Measurements from ENCODE around the gene UTP14C.
"Not testable (repeated sequence)": the region's sequence is repeated elsewhere in the genome, so short reads cannot be mapped to it uniquely, and the experiment has no call there.

The UTP14C gene

GRCh38 chr13:52001120-52001731 lies 23.3 kb upstream of the UTP14C start:
- peak; percentile 60 for DNase-seq (ENCODE audit: low read depth, low spot score)
- no peak overlapping the region for H3K4me3 ChIP-seq (ENCODE audit: low read length)

- H3K4me3 ChIP-seq (ENCODE audit: low read length): no peak overlapping the region
- DNase-seq (ENCODE audit: low read depth, low spot score): no peak
Measured at GRCh38 chr13:52002361-52002760, 22.1 kb upstream of the UTP14C start.

GRCh38 chr13:52003541-52003940 lies 20.9 kb upstream of the UTP14C start:
- no peak overlapping the region for H3K4me3 ChIP-seq (ENCODE audit: low read length)
- DNase-seq (ENCODE audit: low read depth, low spot score): no peak

DNA sequence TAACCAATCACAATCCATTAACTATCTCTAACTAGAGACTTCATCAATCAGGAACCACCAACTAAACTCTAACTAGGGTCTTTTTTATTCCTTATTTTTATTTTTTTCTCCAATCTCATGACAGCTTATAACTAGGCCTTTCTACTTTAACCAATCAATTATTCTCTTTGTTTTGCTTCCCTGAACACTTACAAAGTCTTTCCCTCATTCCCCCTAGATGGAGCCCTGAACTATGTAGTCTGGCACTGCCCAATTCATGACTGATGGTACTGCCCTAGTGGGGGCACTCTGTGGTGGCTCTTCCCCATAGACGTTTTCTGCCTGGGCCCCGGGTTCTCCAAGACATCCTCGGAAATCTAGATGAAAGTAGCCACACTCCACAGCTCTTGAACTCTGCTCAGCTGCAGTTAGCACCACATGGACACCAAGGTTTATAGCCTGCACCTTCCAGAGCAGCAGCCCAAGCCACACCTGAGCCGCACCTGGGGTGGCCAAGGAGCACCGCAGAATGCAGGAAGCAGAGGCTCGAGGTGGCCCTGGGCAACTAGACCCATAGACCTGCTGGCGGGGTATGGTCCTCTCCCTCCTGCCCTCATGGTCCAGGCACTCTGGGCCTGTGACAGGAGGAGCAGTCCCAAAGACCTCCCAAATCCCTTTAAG lies 19.9 kb upstream of the UTP14C start:
- no peak for DNase-seq (ENCODE audit: low read depth, low spot score)
- no peak overlapping the region for H3K4me3 ChIP-seq (ENCODE audit: low read length)

DNA sequence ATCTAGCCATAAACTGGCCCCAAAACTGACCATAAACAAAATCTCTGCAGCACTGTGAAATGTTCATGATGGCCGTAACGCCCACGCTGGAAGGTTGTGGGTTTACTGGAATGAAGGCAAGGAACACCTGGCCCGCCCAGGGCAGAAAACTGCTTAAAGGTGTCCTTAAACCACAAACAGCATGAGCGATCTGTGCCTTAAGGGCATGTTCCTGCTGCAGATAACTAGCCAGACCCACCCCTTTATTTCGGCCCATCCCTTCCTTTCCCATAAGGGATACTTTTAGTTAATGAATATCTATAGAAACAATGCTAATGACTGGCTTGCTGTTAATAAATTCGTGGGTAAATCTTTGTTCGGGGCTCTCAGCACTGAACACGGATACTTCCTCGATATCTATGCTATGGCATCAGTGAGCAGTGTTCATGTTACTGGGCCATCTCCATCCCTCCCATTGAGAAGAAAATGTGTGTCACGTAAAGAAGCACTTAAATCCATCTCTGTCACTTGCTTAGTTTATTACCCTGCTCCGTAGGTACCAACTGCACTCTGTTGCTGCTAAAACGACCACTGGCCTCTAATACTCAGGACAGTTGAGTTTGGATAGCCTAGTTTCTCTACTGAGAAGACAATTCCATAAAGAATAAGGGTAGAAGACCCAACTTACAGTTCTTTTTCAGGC lies 18.5 kb upstream of the UTP14C start:
- no peak for DNase-seq (ENCODE audit: low read depth, low spot score)
- no peak overlapping the region for H3K4me3 ChIP-seq (ENCODE audit: low read length)

DNA sequence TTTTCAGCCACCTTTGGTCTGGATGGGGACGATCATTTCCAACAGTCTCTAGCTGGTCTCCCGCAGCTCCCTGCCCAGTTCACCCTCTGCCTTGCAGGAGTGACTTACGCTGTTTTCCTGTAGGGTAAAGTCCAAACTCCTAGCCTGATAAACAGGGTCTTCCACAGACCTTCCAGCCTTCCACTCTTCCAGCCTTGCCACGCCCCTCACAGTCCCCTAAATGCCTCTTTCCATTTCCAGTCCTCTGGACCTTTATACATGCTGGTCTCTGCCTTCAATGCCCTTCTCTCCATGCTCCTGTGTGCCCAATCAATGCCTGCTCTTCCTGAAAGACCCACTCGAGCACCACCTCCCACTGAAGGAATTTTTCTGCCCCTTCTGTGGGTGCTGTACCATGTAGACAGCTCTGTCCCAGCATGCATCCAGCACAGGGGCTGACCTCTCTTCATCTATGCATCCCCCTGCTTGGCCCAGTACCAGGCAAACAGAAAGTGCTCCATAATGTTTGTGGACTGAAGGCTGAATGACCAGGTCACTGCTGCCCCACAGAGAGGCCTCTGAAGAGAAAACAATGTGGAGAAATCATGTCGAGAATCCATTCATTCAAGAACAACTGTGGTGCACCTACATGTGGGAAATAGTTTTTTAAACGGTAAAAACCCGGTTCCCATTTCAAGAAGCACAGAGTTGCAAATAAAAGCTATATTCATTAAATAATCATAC lies 17.8 kb upstream of the UTP14C start:
- no peak for DNase-seq (ENCODE audit: low read depth, low spot score)
- no peak overlapping the region for H3K4me3 ChIP-seq (ENCODE audit: low read length)

- no peak for DNase-seq (ENCODE audit: low read depth, low spot score)
- no peak overlapping the region for H3K4me3 ChIP-seq (ENCODE audit: low read length)
Measured at GRCh38 chr13:52009946-52010345, 14.5 kb upstream of the UTP14C start.

DNA sequence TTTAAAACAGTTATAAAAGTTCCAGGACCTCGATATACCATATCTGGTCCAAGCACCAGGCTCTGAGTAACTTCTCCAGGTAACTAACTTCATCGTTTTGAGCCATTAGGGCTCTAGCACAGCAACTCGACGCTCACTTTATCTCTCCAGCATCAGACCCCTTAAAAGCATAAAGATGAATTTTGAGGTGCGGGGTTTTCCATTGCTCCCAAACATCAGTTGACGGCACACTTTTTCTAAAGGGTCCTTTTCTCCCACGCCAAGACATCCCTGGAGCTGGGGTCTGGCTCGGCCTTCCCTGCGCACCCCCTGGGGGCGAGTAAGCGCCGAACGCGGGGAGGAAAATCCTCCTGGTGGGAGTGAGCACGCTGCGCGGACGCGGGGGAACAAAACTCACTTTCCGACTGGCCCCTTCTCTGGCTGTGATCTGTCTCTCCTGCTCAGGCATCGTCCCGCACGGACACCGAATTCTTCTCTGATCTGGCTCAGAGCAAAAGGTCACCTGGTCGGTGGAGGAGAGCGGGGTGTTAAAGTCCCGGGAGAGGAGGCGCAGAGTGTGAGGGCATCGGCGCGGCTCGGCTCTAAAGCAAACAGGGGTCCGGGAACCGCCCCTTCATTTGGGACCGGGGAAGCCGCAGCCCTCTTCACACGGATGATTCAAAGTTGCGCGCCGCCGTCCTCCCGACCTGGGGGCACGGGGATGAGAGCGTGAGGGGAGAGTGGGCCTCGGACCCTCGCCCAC lies 13.4 kb upstream of the UTP14C start, which contains the start of gene ATP7B:
ATP7B (minus strand) TSS at position 561 of the 742 bp plus-strand sequence; CDS start at position 448, 113 bp downstream.
- no peak for DNase-seq (ENCODE audit: low read depth, low spot score)
- peak within 1 kb of the TSS; percentile 98 for H3K4me3 ChIP-seq (ENCODE audit: low read length)

DNA sequence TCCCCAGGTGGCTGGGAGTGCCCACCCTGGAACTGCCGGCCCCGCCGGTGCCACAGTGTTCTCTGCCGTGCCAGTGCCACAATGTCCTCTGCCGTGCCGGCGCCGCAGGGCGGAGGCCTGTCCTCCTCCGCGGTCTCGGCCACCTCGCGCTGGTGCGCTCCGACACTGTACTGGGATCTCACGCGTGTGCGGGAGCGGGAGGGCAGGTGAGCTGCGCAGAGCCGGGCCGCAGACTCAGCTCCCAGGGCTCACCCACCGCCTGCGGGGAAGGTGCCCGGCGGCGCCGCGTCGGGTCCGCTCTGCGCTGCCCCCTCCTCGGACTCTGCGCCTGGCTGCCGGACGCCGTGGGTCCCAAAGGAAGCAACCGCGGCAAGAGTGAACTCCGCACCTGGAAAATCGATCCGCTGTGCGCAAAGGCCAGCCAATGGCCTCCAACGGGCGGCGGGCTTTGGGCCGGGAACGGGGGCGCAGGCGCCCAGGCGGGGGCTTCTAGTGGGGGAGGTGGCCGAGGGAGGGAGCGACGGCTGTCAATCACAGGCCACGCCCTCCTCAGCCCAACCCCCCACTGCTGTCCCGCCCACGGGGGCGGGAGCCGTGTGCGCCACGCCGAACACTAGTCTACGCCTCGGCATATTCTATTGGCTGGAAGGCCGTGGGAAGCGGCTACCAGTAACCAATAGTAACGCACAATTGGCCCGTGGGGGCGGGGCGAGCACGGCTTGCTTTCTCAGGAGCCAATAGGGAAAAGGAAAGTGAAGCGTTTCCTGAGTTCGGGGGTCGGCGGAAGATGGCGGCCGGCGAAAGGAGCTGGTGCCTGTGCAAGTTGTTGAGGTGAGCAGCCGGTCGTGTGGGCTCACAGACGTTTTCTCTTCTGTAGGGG lies 12.6 kb upstream of the UTP14C start, which contains the start of gene ALG11:
ALG11 (plus strand) TSS at position 767 of the 880 bp plus-strand sequence; CDS start at position 788, 21 bp downstream.
- peak; percentile 98 for DNase-seq (ENCODE audit: low read depth, low spot score)
- H3K4me3 ChIP-seq (ENCODE audit: low read length): peak within 1 kb of the TSS; percentile 98

DNA sequence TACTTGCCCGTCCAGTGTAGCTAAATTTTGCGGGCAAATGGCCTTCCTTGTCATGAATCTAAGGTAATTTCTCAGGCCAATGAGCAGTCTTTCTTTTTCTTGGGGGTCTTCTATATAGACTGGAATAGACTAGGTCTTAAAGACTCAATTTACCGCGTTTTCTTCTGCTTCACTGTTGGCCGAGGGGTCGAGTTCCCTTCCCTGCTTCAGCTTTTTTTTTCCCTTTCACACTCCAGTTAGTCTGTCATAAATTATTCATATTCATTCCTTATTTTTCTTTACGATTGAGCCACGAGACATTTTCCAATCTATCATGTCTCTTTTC lies 12.0 kb upstream of the UTP14C start:
- peak overlapping the region; percentile 98 for H3K4me3 ChIP-seq (ENCODE audit: low read length)
- no peak for DNase-seq (ENCODE audit: low read depth, low spot score)

DNA sequence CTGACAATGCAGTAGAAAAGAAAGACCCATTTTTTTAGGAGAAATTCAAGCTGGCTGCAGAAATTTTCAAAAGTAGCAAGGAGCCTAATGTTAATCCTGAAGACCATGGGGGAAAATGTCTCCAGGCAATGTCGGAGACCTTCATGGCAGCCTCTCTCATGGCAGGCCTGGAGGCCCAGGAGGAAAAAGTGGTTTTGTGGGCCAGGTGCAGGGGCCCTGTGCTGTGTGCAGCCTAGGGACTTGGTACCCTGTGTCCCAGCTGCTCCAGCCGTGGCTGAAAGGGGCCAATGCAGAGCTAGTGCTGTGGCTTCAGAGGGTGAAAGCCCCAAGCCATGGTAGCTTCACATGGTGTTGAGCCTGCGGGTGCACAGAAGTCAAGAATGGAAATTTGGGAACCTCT lies 8.2 kb upstream of the UTP14C start:
- no peak for DNase-seq (ENCODE audit: low read depth, low spot score)
- H3K4me3 ChIP-seq (ENCODE audit: low read length): no peak overlapping the region

DNA sequence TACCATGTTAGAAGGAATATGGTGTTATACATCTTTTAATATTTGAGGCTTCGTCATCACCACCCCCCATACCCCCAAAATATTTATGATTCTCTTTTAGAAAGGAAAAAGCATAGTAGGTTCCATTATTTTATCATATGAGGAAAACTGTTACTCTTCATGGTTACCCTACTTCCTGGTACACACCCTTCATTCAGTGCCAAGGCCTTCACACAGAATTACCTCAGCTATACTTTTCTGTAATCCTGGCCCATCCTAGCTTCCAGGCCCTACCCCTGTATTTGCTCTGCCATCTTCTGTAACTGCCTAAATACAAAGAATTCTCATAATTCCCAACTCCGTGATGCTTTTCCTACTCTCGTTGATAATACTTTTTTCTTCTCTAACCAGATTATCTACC lies 4.3 kb upstream of the UTP14C start:
- H3K4me3 ChIP-seq (ENCODE audit: low read length): no peak overlapping the region
- no peak for DNase-seq (ENCODE audit: low read depth, low spot score)

DNA sequence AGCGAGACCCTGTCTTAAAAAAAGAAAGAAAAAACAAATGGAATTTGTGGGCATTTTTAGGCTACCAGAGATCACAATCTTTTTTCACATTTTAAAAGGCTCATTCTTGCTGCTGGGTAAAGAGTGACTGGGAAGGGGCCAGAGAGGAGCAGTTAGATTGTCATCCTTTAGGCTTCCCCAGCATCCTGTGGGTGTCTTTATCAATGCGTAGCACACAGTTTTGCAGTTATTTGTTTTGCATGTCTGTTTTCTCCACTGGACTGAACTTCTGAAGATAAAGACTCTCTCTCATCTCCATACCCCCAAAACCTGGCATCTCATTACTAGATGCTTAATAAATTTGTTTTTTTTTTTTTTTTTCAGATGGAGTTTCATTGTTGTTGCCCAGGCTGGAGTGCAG lies 2.1 kb upstream of the UTP14C start:
- no peak for DNase-seq (ENCODE audit: low read depth, low spot score)
- H3K4me3 ChIP-seq (ENCODE audit: low read length): no peak overlapping the region

DNA sequence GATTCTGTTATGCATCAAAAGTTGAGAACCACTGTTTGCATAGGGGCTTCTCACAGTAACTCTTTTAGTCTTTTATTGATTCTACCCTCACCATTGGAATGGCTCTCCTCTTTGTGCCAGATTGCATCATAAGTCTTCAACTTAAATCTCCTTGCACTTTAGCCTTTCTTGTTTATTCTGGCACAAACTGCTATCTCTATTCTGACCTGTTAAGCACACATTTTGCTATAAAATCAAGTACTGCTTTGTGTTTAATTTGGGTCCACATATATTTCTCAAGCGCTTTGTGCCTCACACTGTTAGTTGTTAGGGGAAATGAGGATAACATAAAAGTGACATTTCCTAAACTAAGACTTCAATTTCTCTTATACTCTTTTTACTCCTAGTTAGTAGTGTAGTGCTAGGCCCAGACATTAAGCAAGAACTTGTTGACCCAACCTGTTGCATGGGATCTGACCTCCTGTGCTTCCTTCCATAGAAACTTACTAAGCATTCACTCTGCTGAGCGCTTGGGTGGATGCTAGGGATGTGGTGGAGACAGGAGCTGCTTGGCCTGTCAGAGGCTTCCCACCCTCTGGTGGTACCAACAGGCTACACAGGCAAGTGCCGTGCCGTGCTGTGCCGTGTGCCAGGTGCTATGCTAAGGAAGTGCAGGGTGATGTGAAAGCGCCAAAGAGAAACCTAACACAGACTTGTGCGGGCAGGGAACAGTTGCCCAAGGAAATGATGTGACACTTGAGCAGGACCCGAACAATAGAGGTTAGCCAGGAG lies 1.2 kb downstream of the UTP14C start:
- no peak for DNase-seq (ENCODE audit: low read depth, low spot score)
- H3K4me3 ChIP-seq (ENCODE audit: low read length): no peak overlapping the region

GRCh38 chr13:52026246-52026626 lies 1.7 kb downstream of the UTP14C start:
- H3K4me3 ChIP-seq (ENCODE audit: low read length): no peak overlapping the region
- DNase-seq (ENCODE audit: low read depth, low spot score): no peak

GRCh38 chr13:52027832-52028231 lies 3.3 kb downstream of the UTP14C start:
- no peak overlapping the region for H3K4me3 ChIP-seq (ENCODE audit: low read length)
- no peak for DNase-seq (ENCODE audit: low read depth, low spot score)

DNA sequence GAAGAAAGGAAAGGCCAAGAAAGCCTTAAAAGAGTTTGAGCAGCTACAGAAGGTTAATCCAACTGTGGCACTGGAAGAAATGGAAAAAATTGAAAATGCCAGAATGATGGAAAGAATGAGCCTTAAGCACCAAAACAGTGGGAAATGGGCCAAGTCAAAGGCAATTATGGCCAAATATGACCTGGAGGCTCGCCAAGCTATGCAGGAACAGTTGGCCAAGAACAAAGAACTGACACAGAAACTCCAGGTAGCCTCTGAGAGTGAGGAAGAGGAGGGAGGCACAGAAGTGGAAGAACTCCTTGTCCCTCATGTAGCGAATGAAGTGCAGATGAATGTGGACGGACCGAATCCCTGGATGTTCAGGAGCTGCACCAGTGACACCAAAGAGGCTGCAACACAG lies 5.1 kb downstream of the UTP14C start:
- H3K4me3 ChIP-seq (ENCODE audit: low read length): no peak overlapping the region
- no peak for DNase-seq (ENCODE audit: low read depth, low spot score)

GRCh38 chr13:52030401-52030800 lies 5.9 kb downstream of the UTP14C start:
- not testable (repeated sequence) for DNase-seq (ENCODE audit: low read depth, low spot score); H3K4me3 ChIP-seq (ENCODE audit: low read length)
